ENCODE results near the gene CHP1. TPM values are rescaled to one million over a fixed set of nuclear protein-coding genes. Genes with fewer than 3 reads are reported as not detected.

Gene CHP1
- total and polyA plus RNA-seq, 4 donors = 73.3 to 167 (median 101) TPM

- peak overlapping the region; percentile 93 to 98 for H3K27ac ChIP-seq (ENCODE audit: low read depth in 1 of 2, low read length in 1 of 2)
Observed at GRCh38 chr15:41283653-41284426, 52.8 kb downstream of the CHP1 start.

GRCh38 chr15:41284427-41285177, 53.5 kb downstream of the CHP1 start:
- Histone ChIP-seq H3K27ac (ENCODE audit: low read depth in 1 of 2, low read length in 1 of 2) (peak overlapping the region; percentile 93 to 98), H3K36me3 (ENCODE audit: control insufficient read depth in 4 of 4, insufficient read depth in 4 of 4, low read length in 4 of 4) (peaks cover 11 to 24% (median 18%) of the 10 kb centered on the region in 4 donors)

More at GRCh38 chr15:41283653-41284426, 52.8 kb downstream of the CHP1 start:
- ATAC-seq (ENCODE audit: insufficient read depth, low FRiP score) (peak; percentile 99), DNase-seq (peak; percentile 98 to 100 (median 100))
- H3K4me3 ChIP-seq = peak overlapping the region; percentile 81
- WGBS, 2 donors = 0% methylated on average over 57 to 61 of the region's 61 CpGs
- no peak for TF ChIP-seq CTCF (IDR thresholded peaks at IDR 0.05; ENCODE audit: control extremely low read depth, extremely low read depth)
- H3K27me3 ChIP-seq (ENCODE audit: control insufficient read depth in 3 of 3, insufficient read depth in 3 of 3, low read length in 2 of 3) = no peaks in the 10 kb centered on the region
- H3K36me3 ChIP-seq (ENCODE audit: control insufficient read depth in 4 of 4, insufficient read depth in 4 of 4, low read length in 4 of 4) = peaks cover 15 to 21% (median 19%) of the 10 kb centered on the region in 4 donors
- H3K4me1 ChIP-seq (ENCODE audit: control insufficient read depth in 5 of 5, insufficient read depth in 5 of 5, low read length in 5 of 5) = peaks cover 5 to 19% (median 6%) of the 10 kb centered on the region in 5 donors
- H3K9me3 ChIP-seq (ENCODE audit: control insufficient read depth in 4 of 4, insufficient read depth in 3 of 4, low read length in 3 of 4) = no peaks in the 10 kb centered on the region
- H3K9ac ChIP-seq (ENCODE audit: insufficient read depth in 1 of 2, low read length in 2 of 2) = peak overlapping the region; percentile 76 to 95

GRCh38 chr15:41285285-41285684, 54.2 kb downstream of the CHP1 start:
- H3K9ac ChIP-seq (ENCODE audit: insufficient read depth in 1 of 2, low read length in 2 of 2) = peak overlapping the region; percentile 76 to 95
- H3K4me3 ChIP-seq = no peak overlapping the region
- peak overlapping the region in 1 of 2 donors; percentile 80 for H3K27ac ChIP-seq (ENCODE audit: low read depth in 1 of 2, low read length in 1 of 2)
- DNase-seq = no peak
- H3K9me3 ChIP-seq (ENCODE audit: control insufficient read depth in 4 of 4, insufficient read depth in 3 of 4, low read length in 3 of 4) = no peaks in the 10 kb centered on the region
- H3K36me3 ChIP-seq (ENCODE audit: control insufficient read depth in 4 of 4, insufficient read depth in 4 of 4, low read length in 4 of 4) = peaks cover 8 to 24% (median 15%) of the 10 kb centered on the region in 4 donors
- TF ChIP-seq CTCF (IDR thresholded peaks at IDR 0.05; ENCODE audit: control extremely low read depth, extremely low read depth) = no peak
- ATAC-seq (ENCODE audit: insufficient read depth, low FRiP score) = no peak
- H3K27me3 ChIP-seq (ENCODE audit: control insufficient read depth in 3 of 3, insufficient read depth in 3 of 3, low read length in 2 of 3) = no peaks in the 10 kb centered on the region
- peaks cover 5 to 19% (median 6%) of the 10 kb centered on the region in 5 donors for H3K4me1 ChIP-seq (ENCODE audit: control insufficient read depth in 5 of 5, insufficient read depth in 5 of 5, low read length in 5 of 5)
- 39 to 45% methylated on average over 7 of the region's 7 CpGs for WGBS, 2 donors

More at GRCh38 chr15:41284427-41285177, 53.5 kb downstream of the CHP1 start:
- peak overlapping the region; percentile 76 to 95 for H3K9ac ChIP-seq (ENCODE audit: insufficient read depth in 1 of 2, low read length in 2 of 2)
- ATAC-seq (ENCODE audit: insufficient read depth, low FRiP score) (no peak), DNase-seq (peak; percentile 19 to 52 (median 50))
- 1% methylated on average over 20 of the region's 20 CpGs for WGBS, 2 donors
- no peaks in the 10 kb centered on the region for H3K9me3 ChIP-seq (ENCODE audit: control insufficient read depth in 4 of 4, insufficient read depth in 3 of 4, low read length in 3 of 4)
- no peak for TF ChIP-seq CTCF (IDR thresholded peaks at IDR 0.05; ENCODE audit: control extremely low read depth, extremely low read depth)
- no peaks in the 10 kb centered on the region for H3K27me3 ChIP-seq (ENCODE audit: control insufficient read depth in 3 of 3, insufficient read depth in 3 of 3, low read length in 2 of 3)
- peak overlapping the region; percentile 81 for H3K4me3 ChIP-seq
- peaks cover 5 to 19% (median 6%) of the 10 kb centered on the region in 5 donors for H3K4me1 ChIP-seq (ENCODE audit: control insufficient read depth in 5 of 5, insufficient read depth in 5 of 5, low read length in 5 of 5)
